Endometrium (tissue), 2 donors: ENCODE results near the gene DUSP22.
"Not testable (repeated sequence)": the region's sequence is repeated elsewhere in the genome, so short reads cannot be mapped to it uniquely, and the experiment has no call there.

Source experiments
- FAIRE-seq: peaks from 2 replicates; lab custom pipeline; 2012; peaks lifted over from hg19 to GRCh38; lab: Jason Lieb, UNC
- donor health status: control.
- donor health status: control.

DUSP22 gene

GRCh38 chr6:279341-280029, 12.8 kb upstream of the DUSP22 start:
- FAIRE-seq = no peak

- no peak for FAIRE-seq
These were observed 11.4 kb upstream of the DUSP22 start for GRCh38 chr6:280775-281468.

- no peak for FAIRE-seq
These were observed 10.7 kb upstream of the DUSP22 start for GRCh38 chr6:281469-282103.

- FAIRE-seq = no peak
These were observed 10.0 kb upstream of the DUSP22 start for GRCh38 chr6:282177-282866.

- no peak for FAIRE-seq
These were observed 9.3 kb upstream of the DUSP22 start for GRCh38 chr6:282867-283416.

- FAIRE-seq = no peak
These were observed 7.8 kb upstream of the DUSP22 start for GRCh38 chr6:284486-284885.

- FAIRE-seq = no peak
These were observed 7.1 kb upstream of the DUSP22 start for GRCh38 chr6:285030-285771.

- not testable (repeated sequence) for FAIRE-seq
These were observed 6.4 kb upstream of the DUSP22 start for GRCh38 chr6:285902-286301.

- FAIRE-seq = no peak
These were observed 5.4 kb upstream of the DUSP22 start for GRCh38 chr6:286681-287488.

- no peak for FAIRE-seq
These were observed 4.8 kb upstream of the DUSP22 start for GRCh38 chr6:287489-287860.

GRCh38 chr6:288866-289265, 3.4 kb upstream of the DUSP22 start:
- FAIRE-seq = no peak

GRCh38 chr6:290111-290922, 2.0 kb upstream of the DUSP22 start:
- FAIRE-seq = no peak

GRCh38 chr6:291204-291696, 1.0 kb upstream of the DUSP22 start:
- FAIRE-seq = no peak

GRCh38 chr6:292506-293192, 362 bp downstream of the DUSP22 start:
- FAIRE-seq = no peak

- FAIRE-seq = no peak
These were observed 1.2 kb downstream of the DUSP22 start for GRCh38 chr6:293193-294174.

- no peak for FAIRE-seq
These were observed 2.6 kb downstream of the DUSP22 start for GRCh38 chr6:294656-295565.
